Testis (tissue), 2 donors: ENCODE data around the gene SLC5A10.
"Not testable (repeated sequence)": the region's sequence is repeated elsewhere in the genome, so short reads cannot be mapped to it uniquely, and the experiment has no call there.

Source experiments
- CTCF ChIP-seq, 3 experiments: fragments of 450-650 bp in 2 of 3; fragments of 200-600 bp in 1 of 3; sonication (generic) in 1 of 3; IDR thresholded peaks; one replicate each; pipeline ENCODE4 v1.5.1; 2016 to 2019; ENCODE audit warnings: antibody characterized with exemption in 3 of 3, mild to moderate bottlenecking in 2 of 3, moderate library complexity in 1 of 3
- POLR2A ChIP-seq: fragments of 450-650 bp; IDR thresholded peaks from one replicate; pipeline ENCODE4 v1.6.1; 2017; ENCODE audit warnings: antibody characterized with exemption, mild to moderate bottlenecking, moderate library complexity

DNA sequence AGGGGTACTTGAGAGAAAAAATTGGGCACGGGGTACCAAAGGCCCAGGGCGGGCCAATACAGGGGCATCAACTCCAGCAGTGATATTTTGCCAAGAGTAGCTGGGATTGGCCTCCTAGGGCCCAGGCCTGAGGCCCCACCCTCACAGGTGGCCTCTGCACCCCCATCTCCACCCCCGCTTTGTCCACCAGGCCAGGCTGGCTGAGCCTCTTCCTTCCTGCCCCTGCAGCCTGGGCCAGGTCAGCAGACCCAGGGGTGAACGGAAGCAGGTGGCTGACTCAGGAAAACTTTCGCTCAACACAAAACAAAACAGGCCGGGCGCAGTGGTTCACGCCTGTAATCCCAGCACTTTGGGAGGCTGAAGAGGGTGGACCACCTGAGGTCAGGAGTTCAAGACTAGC lies 91.1 kb downstream of the SLC5A10 start:
- not testable (repeated sequence) for TF ChIP-seq POLR2A; CTCF (IDR thresholded peaks at IDR 0.05)
